Right lobe of liver (tissue), 4 donors: ENCODE data around the gene MRPL39.
A peak's percentile ranks its signal among the peaks of the same experiment; 100 is the strongest.

ENCODE experiments used
- CTCF ChIP-seq, 4 donors: fragments of 200-600 bp in 3 of 4; fragments of 450-650 bp in 1 of 4; IDR thresholded peaks; one replicate each; pipeline versions ENCODE4 v1.5.1 to v1.8.0; 2016 to 2022; ENCODE audit warnings: antibody characterized with exemption in 4 of 4, mild to moderate bottlenecking in 2 of 4
- POLR2A ChIP-seq: fragments of 450-650 bp; IDR thresholded peaks from one replicate; pipeline ENCODE4 v1.6.1; 2017; ENCODE audit warnings: antibody characterized with exemption, mild to moderate bottlenecking
- donor health status: DM: no; HTN: no; CAD: no.
- donor health status: DM: no; HTN: no; CAD: no.
- donor health status: DM: no; HTN: yes; CAD: no.

- TF ChIP-seq POLR2A, result no peak
- peak; percentile 90 to 95 (median 90) for TF ChIP-seq CTCF (IDR thresholded peaks at IDR 0.05)
Observed at GRCh38 chr21:25608044-25608737, 910 bp upstream of the MRPL39 start.
